NCI-H526 (cell line): ENCODE measurements around the gene SUPV3L1.

Experiments
- DNase-seq, 2 experiments: peaks; one replicate each; lab custom pipeline; 2025; lab: John Stamatoyannopoulos, UW

Gene SUPV3L1

GRCh38 chr10:69202332-69202731, 22.3 kb downstream of the SUPV3L1 start:
- DNase-seq, result no peak

DNA sequence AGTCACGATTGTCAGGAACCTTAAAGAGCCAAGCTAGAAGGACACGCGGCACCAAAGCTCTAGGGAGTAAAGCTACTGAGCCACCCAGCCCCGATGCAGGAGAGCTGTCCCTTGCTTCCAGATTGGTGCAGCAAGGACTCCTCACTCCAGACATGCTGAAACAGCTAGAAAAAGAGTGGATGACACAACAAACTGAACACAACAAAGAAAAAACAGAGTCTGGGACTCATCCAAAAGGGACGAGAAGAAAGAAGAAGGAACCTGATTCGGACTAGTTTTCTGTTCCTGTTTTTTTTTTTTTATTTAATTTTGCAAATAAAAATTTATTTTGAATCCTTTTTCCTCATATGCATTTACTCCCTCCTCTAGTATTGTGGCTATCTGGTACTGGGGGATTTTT, 28.7 kb downstream of the SUPV3L1 start:
- DNase-seq, result no peak

DNA sequence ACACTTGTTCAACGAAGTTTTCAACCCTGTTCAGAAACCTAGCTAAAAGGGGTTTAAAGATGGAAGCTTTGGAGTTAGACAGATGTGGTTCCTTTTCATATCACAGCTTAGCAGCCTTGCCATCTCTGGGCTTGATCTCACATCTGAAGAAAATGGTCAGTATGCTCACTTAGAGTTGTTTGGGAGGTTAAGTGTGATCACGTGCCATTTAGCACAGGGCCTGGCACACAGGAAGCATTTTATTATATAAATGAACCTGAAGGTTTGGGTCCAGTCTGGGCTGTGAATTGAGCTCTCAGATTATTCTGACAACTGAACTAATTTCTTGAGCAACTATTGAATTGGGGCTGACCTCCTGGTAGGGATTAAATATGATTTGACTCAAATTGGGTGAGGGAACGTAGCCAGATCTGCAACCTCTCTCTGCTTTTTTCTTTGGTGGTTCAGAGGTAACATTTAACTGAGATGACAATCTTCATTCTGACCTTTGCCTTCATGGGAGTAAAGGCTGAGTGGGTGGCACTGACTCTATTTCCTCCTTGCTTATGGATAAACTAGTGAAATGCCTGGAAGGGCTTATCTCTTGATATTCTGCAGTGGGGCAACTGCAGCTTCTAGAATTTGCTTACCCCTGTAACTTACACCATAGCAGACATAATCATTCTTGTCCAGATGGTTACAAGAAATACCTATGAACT, 29.9 kb downstream of the SUPV3L1 start:
- DNase-seq, result no peak

DNA sequence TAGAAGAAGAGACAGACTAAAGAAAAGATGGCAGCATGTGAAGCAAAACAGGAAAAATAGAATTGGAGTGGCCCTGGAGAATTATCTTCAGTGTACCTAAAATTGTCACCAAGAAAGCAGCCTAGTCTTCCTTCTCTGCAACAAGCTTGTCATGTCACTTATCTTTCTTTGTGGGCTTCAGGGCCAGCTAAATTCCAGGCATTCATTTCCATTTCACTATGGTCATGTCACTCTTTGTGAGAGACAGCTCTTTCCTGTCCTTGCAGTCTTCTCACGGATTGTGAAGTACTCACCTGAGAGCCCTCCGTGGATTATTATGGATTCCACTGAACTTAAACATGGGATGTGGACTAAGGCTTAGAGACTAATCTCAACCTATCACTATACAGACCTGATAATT, 31.1 kb downstream of the SUPV3L1 start:
- no peak for DNase-seq

- DNase-seq, result no peak
Measured at GRCh38 chr10:69211524-69211923, 31.5 kb downstream of the SUPV3L1 start.

DNA sequence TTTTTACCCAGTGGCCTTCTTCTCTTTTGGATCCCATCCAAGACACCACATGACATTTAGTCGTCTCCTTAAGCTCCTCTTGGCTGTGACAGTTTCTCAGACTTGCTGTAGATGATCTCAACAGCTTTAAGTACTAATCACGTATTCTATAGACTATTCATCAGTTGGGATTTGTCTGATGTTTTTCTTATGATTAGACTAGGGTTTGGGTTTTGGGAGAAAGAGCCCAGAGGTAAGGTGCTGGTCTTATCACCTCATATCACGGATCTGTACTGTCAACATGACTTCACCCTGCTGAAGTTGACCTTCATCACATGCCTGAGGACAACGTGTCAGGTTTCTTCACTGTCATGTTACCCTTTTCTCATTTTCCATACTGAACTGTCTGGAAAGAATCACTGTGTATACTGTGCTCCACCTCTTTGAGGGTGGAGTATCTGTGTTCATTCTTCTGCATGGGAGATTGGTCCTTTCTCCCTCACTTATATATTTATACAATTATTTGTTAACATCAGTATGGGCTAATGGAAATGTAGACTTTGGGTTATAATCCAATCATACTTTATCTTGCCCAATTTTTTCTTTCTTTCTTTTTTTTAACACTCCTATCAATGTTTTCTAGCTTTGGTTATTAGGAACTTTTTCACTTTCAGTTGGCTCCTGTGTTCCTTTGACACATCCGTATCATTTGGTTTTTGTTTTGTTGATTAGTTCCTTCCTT, 33.7 kb downstream of the SUPV3L1 start:
- DNase-seq, result no peak

DNA sequence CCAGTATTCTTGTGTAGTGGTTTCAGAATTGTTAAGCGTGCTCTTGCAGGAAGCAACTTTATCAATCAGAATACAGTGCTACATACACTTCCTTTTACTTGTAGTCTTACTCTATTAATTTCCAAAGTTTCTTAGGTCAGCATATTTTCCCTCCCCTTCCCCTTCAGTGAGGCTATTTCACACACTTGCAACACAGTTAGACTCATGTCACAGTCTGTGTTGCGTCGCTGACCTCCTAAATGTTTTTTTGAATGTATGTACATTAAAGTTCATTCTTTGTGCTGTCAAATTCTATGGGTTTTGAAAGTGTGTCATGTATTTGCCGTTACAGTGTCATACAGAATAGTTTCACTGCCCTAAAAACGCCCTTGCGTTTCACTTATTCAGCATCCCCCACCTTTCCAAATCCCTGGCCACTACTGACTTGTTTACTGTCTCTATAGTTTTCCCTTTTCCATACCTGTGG, 34.7 kb downstream of the SUPV3L1 start:
- no peak for DNase-seq

GRCh38 chr10:69215405-69216171, 35.6 kb downstream of the SUPV3L1 start:
- DNase-seq, result no peak

GRCh38 chr10:69216577-69217118, 36.6 kb downstream of the SUPV3L1 start:
- no peak for DNase-seq

GRCh38 chr10:69217119-69217754, 37.2 kb downstream of the SUPV3L1 start:
- DNase-seq, result no peak

- no peak for DNase-seq
Measured at GRCh38 chr10:69218831-69219230, 38.8 kb downstream of the SUPV3L1 start.

GRCh38 chr10:69220041-69220451, 40.0 kb downstream of the SUPV3L1 start, which contains the start of gene HKDC1:
HKDC1 (plus strand) TSS chr10:69220332; CDS start chr10:69220436, 104 bp downstream.
- DNase-seq, result no peak

GRCh38 chr10:69220507-69220906, 40.5 kb downstream of the SUPV3L1 start:
- no peak for DNase-seq

GRCh38 chr10:69222157-69223027, 42.4 kb downstream of the SUPV3L1 start:
- peak; percentile 8 to 51 for DNase-seq

GRCh38 chr10:69223028-69223342, 43.0 kb downstream of the SUPV3L1 start:
- no peak for DNase-seq

GRCh38 chr10:69224862-69225657, 45.0 kb downstream of the SUPV3L1 start:
- no peak for DNase-seq

- no peak for DNase-seq
Measured at GRCh38 chr10:69225681-69226080, 45.6 kb downstream of the SUPV3L1 start.

DNA sequence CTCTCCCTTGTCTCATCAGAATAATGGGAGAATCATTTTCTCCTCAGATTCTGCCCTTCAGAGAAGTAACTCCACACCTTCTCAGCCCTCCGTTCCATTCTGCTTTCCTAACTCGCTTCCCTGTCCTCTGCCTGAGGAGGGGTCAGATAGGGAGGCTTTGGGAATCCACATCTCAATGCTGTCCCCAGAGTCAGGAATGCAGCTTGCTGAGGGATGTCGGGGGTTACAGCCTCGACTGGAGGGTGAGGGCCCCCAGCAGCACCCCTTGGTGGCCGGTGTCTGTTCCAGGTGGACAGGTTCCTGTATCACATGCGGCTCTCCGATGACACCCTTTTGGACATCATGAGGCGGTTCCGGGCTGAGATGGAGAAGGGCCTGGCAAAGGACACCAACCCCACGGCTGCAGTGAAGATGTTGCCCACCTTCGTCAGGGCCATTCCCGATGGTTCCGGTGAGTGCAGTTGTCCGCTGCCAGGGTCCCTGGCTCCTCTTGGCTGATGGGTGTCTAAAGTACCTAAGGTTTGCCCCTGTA, 47.0 kb downstream of the SUPV3L1 start:
- no peak for DNase-seq

GRCh38 chr10:69228151-69228550, 48.1 kb downstream of the SUPV3L1 start:
- DNase-seq, result no peak

- no peak for DNase-seq
Measured at GRCh38 chr10:69229616-69229916, 49.5 kb downstream of the SUPV3L1 start.
